Natural killer cell treated with Interleukin-12 subunit alpha and Interleukin-12 subunit beta and Interleukin-15 and Interleukin-18, amount 100 ng/mL, for 72 hours (primary cell): ENCODE data around the gene CABP4. TPM values are rescaled to one million over a fixed set of nuclear protein-coding genes. Genes with fewer than 3 reads are reported as not detected.
A peak's percentile ranks its signal among the peaks of the same experiment; 100 is the strongest.
"Not testable (repeated sequence)": the region's sequence is repeated elsewhere in the genome, so short reads cannot be mapped to it uniquely, and the experiment has no call there.

Source experiments
- ATAC-seq, 2 donors: fragments of 150-1000 bp; cut with Tn5 transposase in 1 of 2; sonication (Bioruptor Pico), chemical (Tn5 transposase) in 1 of 2; 2 replicates each; pipeline ENCODE4 v1.10.0; 2021
- DNase-seq: peaks from one replicate; pipeline ENCODE4 v3.0.0; 2022; ENCODE audit warnings: low spot score
- H3K27ac Mint-ChIP-seq, 2 donors: 1 replicate in 1 of 2; 2 replicates in 1 of 2; pipeline ENCODE4 v1.8.0; 2022; ENCODE audit warnings: mixed read lengths in 2 of 2, mild to moderate bottlenecking in 1 of 2, moderate library complexity in 1 of 2
- H3K27me3 Mint-ChIP-seq, 2 donors: 1 replicate in 1 of 2; 2 replicates in 1 of 2; pipeline ENCODE4 v1.8.0; 2022; ENCODE audit warnings: mixed read lengths in 2 of 2
- H3K36me3 Mint-ChIP-seq: one replicate; pipeline ENCODE4 v1.8.0; 2022; ENCODE audit warnings: mixed read lengths
- H3K4me1 Mint-ChIP-seq, 2 donors: 1 replicate in 1 of 2; 2 replicates in 1 of 2; pipeline ENCODE4 v1.8.0; 2022; ENCODE audit warnings: low read depth in 2 of 2, mixed read lengths in 2 of 2, mild to moderate bottlenecking in 1 of 2
- H3K4me3 Mint-ChIP-seq: one replicate; pipeline ENCODE4 v1.8.0; 2022; ENCODE audit warnings: mixed read lengths
- H3K9me3 Mint-ChIP-seq: 2 replicates; pipeline ENCODE4 v1.8.0; 2022; ENCODE audit warnings: mixed read lengths
- total RNA-seq, 2 donors: library from RNA; stranded (reverse); gene quantifications; one replicate each; pipeline ENCODE4 v1.2.3, GENCODE V29; 2022

The CABP4 gene
- total RNA-seq, 2 donors from 2014 or later = 1.4 to 2.2 TPM

DNA sequence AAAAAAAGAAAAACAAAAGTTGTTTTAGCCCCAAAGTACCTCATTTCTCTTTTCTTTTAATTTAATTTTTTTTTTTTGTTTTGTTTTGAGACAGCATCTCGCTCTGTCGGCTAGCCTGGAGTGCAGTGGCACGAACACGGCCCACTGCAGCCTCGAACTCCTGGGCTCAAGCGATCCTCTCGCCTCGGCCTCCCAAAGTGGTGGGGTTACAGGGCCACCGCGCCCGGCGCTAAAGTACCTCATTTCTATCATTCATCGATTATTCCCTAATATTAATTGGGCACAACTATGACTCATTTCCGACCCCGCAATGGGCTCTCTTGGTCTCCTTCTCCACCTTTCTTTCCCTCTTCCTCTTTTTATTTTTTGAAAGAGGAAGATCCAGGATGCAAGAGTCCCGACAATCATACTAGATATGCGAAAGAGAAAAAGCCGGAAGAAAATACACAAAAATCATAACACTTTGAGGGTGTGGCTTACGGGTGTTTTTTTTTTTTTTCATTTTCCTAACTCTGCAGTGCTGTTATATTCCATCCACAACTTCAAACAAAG, 27.2 kb downstream of the CABP4 start:
- Mint-ChIP-seq H3K9me3 (no peaks in the 10 kb centered on the region), H3K4me1 (peaks cover 42 to 45% of the 10 kb centered on the region in 2 donors), H3K27ac (peak overlapping the region; percentile 94 to 96), H3K36me3 (peaks cover 1% of the 10 kb centered on the region), H3K27me3 (no peaks in the 10 kb centered on the region), H3K4me3 (peak overlapping the region; percentile 96)
- no peak for ATAC-seq
- DNase-seq = peak; percentile 28

DNA sequence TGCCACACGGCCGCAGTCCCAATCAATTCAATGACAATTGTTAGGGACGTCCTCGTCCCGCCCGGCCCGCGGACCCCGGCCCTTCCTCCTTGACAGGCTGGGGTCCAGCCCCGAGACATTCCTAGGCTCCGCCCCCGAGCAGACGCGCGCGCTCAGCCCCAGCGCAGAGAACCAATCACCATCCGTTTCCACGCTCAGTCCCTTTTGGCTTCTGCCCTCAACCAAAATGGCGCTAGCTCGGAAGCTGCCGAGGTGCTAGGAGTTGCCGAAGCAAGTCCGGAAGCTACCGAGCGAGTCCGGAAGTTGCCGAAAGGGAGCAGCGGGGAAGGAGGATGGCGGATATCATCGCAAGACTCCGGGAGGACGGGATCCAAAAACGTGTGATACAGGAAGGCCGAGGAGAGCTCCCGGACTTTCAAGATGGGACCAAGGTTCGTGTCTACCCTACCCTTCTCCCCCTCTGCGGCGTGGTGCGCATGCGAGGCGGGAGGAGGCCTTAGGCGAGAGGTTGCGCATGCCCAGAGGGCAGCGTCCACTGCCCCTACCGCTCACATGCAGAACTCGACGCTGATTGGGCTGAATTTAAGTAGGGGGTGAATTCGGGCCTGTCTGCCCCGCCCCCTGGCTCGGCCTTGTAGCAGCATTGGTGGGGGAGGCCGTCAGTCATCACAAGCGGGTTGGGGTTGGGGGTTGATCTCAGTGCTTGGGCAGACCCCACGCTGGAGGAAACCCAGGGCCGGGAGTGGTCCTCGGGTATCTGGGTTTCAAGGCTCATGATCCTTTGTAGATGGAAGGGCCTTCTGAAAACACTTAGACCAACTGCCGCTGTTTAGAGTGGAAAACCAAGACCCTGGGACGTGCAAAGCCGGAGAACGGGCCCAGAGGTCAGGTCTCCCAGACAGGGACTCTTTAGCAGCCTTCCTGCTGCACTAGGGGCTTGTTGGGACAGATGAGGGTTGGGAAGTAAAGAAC, 28.0 kb downstream of the CABP4 start, which contains the start of gene AIP:
TSS of gene AIP (plus strand) at position 200 of the 972 bp plus-strand sequence. CDS start at position 333, 133 bp downstream.
- Mint-ChIP-seq H3K4me1 (peaks cover 50 to 53% of the 10 kb centered on the region in 2 donors), H3K27ac (peak within 1 kb of the TSS; percentile 94 to 96), H3K27me3 (no peaks in the 10 kb centered on the region), H3K4me3 (peak within 1 kb of the TSS; percentile 96), H3K36me3 (peaks cover 7% of the 10 kb centered on the region), H3K9me3 (no peaks in the 10 kb centered on the region)
- peak; percentile 97 for DNase-seq
- peak; percentile 86 to 97 for ATAC-seq

DNA sequence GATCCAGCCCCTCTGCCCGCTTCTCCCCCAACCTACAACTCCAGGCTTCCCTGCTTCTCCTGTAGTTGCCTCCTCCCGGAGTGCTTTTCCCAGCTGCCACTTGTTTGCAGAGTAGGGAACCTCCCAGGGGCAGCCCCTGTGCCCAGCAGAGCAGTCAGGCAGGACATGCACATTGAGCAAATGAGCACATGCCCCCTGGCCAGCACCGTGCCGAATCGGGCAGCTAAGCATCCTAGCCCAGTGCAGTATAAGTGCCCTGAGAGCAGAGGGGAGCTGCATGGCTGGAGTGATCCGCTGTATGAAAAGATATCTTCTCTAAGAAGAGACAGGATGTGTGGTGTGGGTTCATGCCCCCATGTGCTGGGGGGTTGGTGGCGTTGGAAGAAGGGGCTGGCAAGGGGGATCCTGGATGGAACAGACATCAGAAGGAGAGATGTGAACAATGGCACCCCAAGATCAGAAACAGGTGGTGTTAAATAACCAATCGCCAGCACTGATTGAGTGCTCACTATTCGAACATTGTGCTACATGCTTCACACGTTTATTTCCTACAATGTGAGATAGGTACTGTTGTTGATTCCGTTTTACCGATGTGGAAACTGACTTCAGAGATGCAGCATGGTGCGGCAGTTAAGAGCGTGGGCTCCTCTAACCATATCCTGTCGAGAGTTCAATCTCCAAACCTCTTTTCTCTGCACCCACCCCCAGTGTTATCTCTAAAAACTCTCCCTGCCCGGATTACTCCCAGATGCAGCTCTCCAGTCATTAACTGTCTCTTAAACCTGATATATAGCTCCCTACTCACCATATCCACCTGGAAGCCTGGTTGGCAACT, 28.9 kb downstream of the CABP4 start:
- H3K36me3 Mint-ChIP-seq = peaks cover 7% of the 10 kb centered on the region

DNA sequence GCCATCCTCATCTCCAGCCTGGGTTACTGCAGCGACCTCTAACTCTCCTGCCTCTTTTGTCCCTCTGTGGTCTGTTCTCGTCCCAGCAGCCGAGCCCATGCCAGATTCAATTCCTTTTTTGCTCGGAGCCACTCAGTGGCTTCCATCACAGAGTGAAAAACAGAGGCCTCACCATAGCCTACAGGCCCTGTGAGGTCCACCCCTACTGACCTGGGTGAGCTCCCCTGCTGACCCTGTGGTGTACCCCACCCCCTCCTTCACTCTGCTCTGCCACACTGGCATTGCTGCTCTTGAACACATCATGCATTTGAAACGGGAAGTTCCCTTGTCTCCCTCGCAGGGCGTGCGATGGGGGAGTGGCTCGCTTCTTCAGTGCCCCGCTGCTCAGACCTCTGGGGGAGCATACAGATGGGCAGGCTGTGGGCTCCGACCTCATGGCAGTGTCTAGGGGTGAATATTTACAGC, 29.7 kb downstream of the CABP4 start:
- ATAC-seq (peak in 1 of 2 donors; percentile 28), DNase-seq (peak; percentile 65)
- Mint-ChIP-seq H3K9me3 (no peaks in the 10 kb centered on the region), H3K27me3 (no peaks in the 10 kb centered on the region), H3K4me1 (peaks cover 61 to 62% of the 10 kb centered on the region in 2 donors), H3K27ac (peak overlapping the region; percentile 94 to 96), H3K36me3 (peaks cover 7% of the 10 kb centered on the region), H3K4me3 (peak overlapping the region; percentile 96)

More for the DNA sequence above, 28.9 kb downstream of the CABP4 start:
- H3K27me3 Mint-ChIP-seq = no peaks in the 10 kb centered on the region
- H3K4me1 Mint-ChIP-seq = peaks cover 57 to 58% of the 10 kb centered on the region in 2 donors
- DNase-seq (peak; percentile 58), ATAC-seq (peak in 1 of 2 donors; percentile 18)
- H3K27ac Mint-ChIP-seq = peak overlapping the region; percentile 94 to 96
- H3K4me3 Mint-ChIP-seq = peak overlapping the region; percentile 96
- H3K9me3 Mint-ChIP-seq = no peaks in the 10 kb centered on the region

DNA sequence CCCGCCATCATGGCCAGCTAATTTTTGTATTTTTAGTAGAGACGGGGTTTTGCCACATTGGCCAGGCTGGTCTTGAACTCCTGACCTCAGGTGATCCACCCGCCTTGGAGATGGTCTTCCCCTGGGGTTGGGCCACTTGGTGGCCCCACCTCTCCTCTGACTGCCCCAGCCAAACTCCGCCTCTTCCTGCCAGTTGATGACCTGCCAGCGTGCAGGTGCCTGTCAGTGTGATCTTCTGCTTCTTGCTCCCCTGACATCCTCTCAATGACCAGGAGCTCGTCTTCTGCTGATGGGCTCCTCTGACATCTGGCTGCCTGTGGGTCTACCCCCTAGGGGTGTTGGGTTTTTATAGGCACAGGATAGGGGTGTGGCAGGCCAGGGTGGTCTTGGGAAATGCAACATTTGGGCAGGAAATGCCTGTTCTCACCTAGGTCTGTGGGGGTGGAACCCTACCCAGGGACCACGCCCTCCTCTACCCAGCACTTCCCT, 30.8 kb downstream of the CABP4 start:
- H3K36me3 Mint-ChIP-seq = not testable (repeated sequence)

DNA sequence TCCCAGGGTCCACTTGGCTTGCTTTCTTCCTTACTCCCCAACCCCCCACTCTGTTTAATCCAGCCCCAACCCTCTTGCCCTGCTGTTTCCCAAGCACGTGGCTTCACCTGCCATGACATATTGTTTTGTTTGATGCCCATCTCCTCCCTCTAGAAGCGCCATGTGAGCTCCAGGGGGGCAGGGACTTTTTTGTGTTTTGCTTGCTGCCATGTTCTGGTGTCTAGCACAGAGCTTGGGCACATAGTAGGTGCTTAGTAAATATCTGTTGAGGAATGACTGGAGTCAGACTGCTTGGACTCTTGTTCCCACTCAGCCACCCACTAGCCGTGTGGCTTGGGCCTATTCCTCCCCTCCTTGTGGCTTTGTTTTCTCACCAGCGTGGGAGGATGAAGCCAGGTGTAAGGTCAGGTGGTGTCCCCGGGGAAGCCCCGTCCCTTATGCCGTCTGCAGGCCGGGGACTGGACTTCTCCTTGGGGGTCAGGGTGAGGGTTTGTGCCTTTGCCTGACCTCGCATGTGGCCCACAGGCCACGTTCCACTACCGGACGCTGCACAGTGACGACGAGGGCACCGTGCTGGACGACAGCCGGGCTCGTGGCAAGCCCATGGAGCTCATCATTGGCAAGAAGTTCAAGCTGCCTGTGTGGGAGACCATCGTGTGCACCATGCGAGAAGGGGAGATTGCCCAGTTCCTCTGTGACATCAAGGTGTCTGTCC, 31.5 kb downstream of the CABP4 start:
- ATAC-seq (no peak), DNase-seq (peak; percentile 65)
- peaks cover 63 to 64% of the 10 kb centered on the region in 2 donors for H3K4me1 Mint-ChIP-seq
- H3K4me3 Mint-ChIP-seq = peak overlapping the region; percentile 77
- H3K27me3 Mint-ChIP-seq = no peaks in the 10 kb centered on the region
- H3K9me3 Mint-ChIP-seq = no peaks in the 10 kb centered on the region
- peaks cover 7% of the 10 kb centered on the region for H3K36me3 Mint-ChIP-seq
- H3K27ac Mint-ChIP-seq = peak overlapping the region; percentile 94 to 96

More for the DNA sequence above, 30.8 kb downstream of the CABP4 start:
- H3K9me3 Mint-ChIP-seq, H3K27me3 Mint-ChIP-seq: not testable (repeated sequence)
- ATAC-seq (peak in 1 of 2 donors; percentile 1), DNase-seq (peak; percentile 62)
- H3K27ac Mint-ChIP-seq = peak overlapping the region; percentile 94 to 96
- peak overlapping the region; percentile 77 for H3K4me3 Mint-ChIP-seq
- H3K4me1 Mint-ChIP-seq = peaks cover 63% of the 10 kb centered on the region in 2 donors

DNA sequence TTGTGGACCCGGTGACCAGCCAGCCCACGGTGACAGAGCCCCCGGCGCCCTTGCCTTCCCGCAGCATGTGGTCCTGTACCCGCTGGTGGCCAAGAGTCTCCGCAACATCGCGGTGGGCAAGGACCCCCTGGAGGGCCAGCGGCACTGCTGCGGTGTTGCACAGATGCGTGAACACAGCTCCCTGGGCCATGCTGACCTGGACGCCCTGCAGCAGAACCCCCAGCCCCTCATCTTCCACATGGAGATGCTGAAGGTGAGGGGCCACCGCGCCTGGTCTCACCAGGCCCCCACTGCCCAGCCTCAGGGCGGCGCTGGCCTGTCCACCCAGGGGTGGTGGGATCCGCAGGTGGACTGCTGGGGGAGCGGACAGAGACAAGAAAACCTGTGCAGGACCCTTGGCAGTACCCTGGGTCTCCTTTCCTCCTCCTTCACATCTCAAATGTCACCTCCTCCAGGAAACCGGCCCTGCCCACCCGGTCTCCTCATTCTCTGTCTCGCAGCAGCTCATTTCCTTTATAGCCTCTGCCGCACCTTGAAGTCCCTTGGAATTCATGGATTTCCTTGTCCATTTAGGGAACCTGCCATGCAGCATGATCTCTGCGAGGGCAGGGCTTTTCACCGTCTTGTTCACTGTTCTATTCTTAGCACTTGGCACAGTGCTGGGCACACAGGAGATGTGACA, 34.2 kb downstream of the CABP4 start:
- DNase-seq (no peak), ATAC-seq (no peak)
- Mint-ChIP-seq H3K36me3 (peaks cover 7% of the 10 kb centered on the region), H3K9me3 (no peaks in the 10 kb centered on the region), H3K4me3 (peak overlapping the region; percentile 52), H3K27ac (peak overlapping the region; percentile 39 to 94), H3K4me1 (peaks cover 44 to 45% of the 10 kb centered on the region in 2 donors), H3K27me3 (no peaks in the 10 kb centered on the region)

DNA sequence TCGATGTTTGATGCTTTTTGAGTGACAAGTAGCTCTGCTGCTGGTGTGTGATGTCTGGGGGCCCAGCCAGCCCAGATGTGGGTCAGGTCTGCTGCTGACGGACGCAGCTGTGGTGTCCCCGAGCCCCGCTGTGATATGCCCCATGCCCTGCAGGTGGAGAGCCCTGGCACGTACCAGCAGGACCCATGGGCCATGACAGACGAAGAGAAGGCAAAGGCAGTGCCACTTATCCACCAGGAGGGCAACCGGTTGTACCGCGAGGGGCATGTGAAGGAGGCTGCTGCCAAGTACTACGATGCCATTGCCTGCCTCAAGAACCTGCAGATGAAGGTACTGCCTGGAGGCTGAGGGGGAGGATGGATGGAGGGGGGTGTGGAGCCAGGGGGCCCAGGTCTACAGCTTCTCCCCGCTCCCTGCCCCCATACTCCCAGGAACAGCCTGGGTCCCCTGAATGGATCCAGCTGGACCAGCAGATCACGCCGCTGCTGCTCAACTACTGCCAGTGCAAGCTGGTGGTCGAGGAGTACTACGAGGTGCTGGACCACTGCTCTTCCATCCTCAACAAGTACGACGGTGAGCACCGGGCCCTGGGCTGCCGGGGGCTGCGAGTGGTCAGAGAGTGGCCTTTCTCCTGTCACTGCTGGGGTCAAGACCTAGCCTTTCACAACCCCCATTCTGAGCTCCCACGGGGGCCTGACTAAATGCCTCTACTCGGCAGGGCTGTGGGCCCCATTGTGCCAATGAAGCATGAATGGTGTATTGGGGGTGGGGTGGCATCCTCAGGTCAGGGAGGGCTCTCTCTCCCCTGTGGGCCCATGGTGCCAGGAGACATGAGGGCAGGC, 35.0 kb downstream of the CABP4 start:
- no peak for DNase-seq
- no peaks in the 10 kb centered on the region for H3K27me3 Mint-ChIP-seq
- peak overlapping the region in 1 of 2 donors; percentile 39 for H3K27ac Mint-ChIP-seq
- ATAC-seq = no peak
- no peaks in the 10 kb centered on the region for H3K9me3 Mint-ChIP-seq
- H3K36me3 Mint-ChIP-seq = peaks cover 7% of the 10 kb centered on the region
- peak overlapping the region; percentile 52 for H3K4me3 Mint-ChIP-seq
- H3K4me1 Mint-ChIP-seq = peaks cover 36 to 37% of the 10 kb centered on the region in 2 donors

DNA sequence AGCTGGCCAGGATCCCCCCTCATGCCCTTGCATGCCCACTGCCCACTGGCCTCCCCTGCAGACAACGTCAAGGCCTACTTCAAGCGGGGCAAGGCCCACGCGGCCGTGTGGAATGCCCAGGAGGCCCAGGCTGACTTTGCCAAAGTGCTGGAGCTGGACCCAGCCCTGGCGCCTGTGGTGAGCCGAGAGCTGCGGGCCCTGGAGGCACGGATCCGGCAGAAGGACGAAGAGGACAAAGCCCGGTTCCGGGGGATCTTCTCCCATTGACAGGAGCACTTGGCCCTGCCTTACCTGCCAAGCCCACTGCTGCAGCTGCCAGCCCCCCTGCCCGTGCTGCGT, 35.5 kb downstream of the CABP4 start:
- Mint-ChIP-seq H3K4me3 (no peak overlapping the region), H3K27me3 (no peaks in the 10 kb centered on the region), H3K4me1 (peaks cover 33 to 35% of the 10 kb centered on the region in 2 donors), H3K27ac (no peak overlapping the region), H3K9me3 (no peaks in the 10 kb centered on the region), H3K36me3 (peaks cover 7% of the 10 kb centered on the region)
- DNase-seq (peak; percentile 46), ATAC-seq (no peak)

DNA sequence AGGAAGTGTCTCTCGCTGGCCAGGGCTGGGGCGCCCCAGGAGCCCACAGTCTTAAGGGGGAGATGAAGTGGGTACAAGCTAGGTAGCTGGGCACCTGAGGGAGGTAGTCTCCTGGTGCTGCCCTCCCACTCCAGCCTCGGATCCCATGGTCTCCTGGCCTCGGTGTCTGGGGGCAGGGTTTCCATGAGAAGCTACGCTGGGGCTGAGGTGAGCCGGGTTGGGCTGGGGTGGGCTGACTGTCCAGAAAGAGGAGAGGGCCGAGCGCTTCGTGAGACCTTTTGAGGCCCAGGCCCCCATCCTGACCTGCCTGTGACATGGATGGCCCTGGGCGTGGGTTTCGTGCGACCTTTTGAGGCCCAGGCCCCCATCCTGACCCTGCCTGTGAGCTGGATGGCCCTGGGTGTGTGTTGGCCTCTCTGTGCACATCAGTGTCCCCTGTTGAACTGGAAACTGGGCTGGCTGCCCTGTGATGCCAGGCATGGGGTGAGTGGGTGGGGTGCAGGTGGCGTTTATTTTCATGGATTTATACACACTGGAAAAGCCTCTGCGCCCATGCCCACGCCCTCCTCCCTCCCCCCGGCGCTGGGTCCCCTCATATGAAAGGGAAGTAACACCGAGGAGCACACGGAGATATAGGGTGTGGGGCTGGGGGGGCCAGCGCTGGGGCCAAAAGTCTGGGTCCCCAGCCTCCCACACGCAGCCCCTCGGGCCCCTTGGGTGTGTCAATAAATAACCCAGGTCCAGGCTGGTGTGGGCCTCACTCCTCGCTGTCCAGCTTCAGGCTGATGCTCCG, 36.3 kb downstream of the CABP4 start:
- Mint-ChIP-seq H3K4me1 (peaks cover 25 to 28% of the 10 kb centered on the region in 2 donors), H3K9me3 (no peaks in the 10 kb centered on the region), H3K36me3 (peaks cover 7% of the 10 kb centered on the region), H3K27ac (no peak overlapping the region), H3K4me3 (no peak overlapping the region), H3K27me3 (no peaks in the 10 kb centered on the region)
- ATAC-seq = no peak
- DNase-seq = no peak

DNA sequence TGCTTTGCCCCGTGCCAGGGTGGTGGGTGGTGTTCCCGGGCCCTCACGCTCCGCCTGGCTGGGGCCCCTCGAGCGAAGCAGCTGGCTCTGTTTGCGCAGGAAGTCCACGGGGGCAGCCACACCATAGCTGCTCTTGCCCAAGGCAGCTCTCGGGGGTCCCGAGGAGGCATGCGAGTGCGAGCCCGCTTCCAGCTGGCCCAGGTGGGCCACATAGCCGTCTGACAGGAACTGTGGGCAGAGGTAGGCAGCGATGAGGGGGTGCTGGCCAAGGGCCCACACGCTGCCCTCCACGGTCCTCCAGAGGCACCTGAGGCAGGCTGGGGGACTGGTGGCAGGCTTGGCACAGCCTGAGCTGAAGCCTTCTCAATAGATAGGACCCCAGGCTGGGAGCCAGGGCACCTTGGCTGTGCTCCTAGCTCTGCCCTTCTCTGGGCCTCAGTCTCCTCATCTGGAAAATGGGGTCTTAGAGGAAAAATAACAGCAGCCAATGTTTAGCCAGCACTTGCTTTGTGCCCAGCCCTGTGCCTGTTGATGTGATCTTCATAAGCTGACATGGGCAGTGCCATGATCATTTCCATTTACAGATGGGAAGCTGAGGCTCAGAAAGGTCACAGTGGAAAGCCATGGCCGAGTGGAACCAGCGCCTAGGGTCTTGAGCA, 37.0 kb downstream of the CABP4 start:
- Mint-ChIP-seq H3K9me3 (no peaks in the 10 kb centered on the region), H3K27ac (no peak overlapping the region), H3K27me3 (no peaks in the 10 kb centered on the region), H3K36me3 (peaks cover 7% of the 10 kb centered on the region), H3K4me1 (peaks cover 21 to 22% of the 10 kb centered on the region in 2 donors), H3K4me3 (no peak overlapping the region)
- no peak for ATAC-seq
- DNase-seq = no peak
